Measurements from ENCODE around the gene CLPTM1L. TPM values are rescaled to one million over a fixed set of nuclear protein-coding genes. Genes with fewer than 3 reads are reported as not detected.

The CLPTM1L gene
- total RNA-seq, 4 donors from 2014 or later, result 96.9 to 139 (median 126) TPM

DNA sequence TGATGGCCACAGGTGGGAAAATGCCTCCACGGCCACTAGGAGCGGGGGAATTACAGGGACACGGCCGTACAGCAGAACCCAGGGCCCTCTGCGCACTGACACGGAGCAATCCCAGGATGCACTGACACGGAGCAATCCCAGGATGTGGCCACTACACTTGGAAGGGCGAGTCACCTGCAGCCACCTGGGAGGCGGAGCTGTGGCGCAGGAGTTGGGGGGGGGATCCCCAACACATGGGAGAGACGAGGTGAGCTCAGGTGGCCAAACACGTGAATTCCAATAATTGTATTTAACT is 6.8 kb downstream of the CLPTM1L start:
- Histone ChIP-seq H3K4me3 (no peak overlapping the region), H3K4me1 (peaks cover 0 to 11% (median 6%) of the 10 kb centered on the region in 4 donors), H3K27ac (replicated peaks in 1 of 4) (no peak overlapping the region), H3K9me3 (no peaks in the 10 kb centered on the region), H3K36me3 (peaks cover 81 to 100% (median 95%) of the 10 kb centered on the region in 4 donors), H3K27me3 (no peaks in the 10 kb centered on the region)
- no peak for TF ChIP-seq POLR2A (IDR thresholded peaks at IDR 0.05; ENCODE audit: low read depth)
- TF ChIP-seq EP300 (IDR thresholded peaks at IDR 0.05), result no peak
- no peak for TF ChIP-seq POLR2AphosphoS5 (IDR thresholded peaks at IDR 0.05)
- TF ChIP-seq CTCF (IDR thresholded peaks at IDR 0.05), result no peak
- DNase-seq (ENCODE audit: extremely low spot score), result no peak
- intact Hi-C loops (cut with DNase I), result no loop called here
- 86% methylated on average over 12 of the region's 12 CpGs for WGBS

DNA sequence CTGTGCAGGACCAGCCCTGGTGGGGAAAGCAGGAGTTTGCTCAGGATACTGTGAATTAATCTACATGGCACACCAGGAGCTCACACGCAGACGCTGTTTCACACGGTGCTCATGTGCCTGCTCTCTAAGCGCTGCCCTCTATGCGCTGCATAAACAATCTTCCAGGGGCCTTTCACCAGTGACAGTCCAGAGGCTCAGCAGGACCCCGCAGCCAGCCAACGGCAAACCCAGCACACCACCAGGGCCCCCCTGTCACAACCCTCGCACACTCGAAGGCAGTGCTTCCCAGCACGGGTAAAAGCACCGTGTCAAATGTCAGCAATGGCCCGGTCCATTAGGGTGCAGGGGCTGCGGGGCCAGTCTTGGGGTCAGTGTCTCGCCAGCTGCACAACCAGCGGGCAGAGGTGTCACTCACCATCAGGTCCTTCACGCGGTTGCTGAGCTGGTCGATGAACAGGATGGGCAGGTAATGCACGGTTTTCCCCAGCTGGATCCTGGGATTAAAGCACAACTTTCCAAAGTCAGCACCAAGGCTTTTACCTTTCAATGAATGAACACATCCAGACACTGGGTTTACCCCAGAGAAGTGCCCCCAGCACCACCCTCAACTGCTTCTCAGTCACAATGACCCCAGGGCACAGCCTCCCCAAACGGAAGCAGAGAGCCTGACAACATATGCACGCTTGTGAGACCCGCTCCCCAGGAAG is 7.3 kb downstream of the CLPTM1L start:
- H3K9me3 ChIP-seq, result no peaks in the 10 kb centered on the region
- peaks cover 77 to 100% (median 96%) of the 10 kb centered on the region in 4 donors for H3K36me3 ChIP-seq
- peaks cover 0 to 6% (median 2%) of the 10 kb centered on the region in 4 donors for H3K4me1 ChIP-seq
- DNase-seq (ENCODE audit: extremely low spot score), result no peak
- TF ChIP-seq POLR2AphosphoS5 (IDR thresholded peaks at IDR 0.05) (no peak), POLR2A (IDR thresholded peaks at IDR 0.05; ENCODE audit: low read depth) (no peak), EP300 (IDR thresholded peaks at IDR 0.05) (no peak), CTCF (IDR thresholded peaks at IDR 0.05) (no peak)
- WGBS, result 84% methylated on average over 21 of the region's 22 CpGs
- no peak overlapping the region for H3K4me3 ChIP-seq
- intact Hi-C loops (cut with DNase I), result no loop called here
- no peaks in the 10 kb centered on the region for H3K27me3 ChIP-seq
- H3K27ac ChIP-seq (replicated peaks in 1 of 4), result no peak overlapping the region

GRCh38 chr5:1336749-1337488 is 8.0 kb downstream of the CLPTM1L start:
- TF ChIP-seq POLR2A (IDR thresholded peaks at IDR 0.05; ENCODE audit: low read depth), result no peak
- TF ChIP-seq POLR2AphosphoS5 (IDR thresholded peaks at IDR 0.05), result no peak
- no peak for TF ChIP-seq CTCF (IDR thresholded peaks at IDR 0.05)
- TF ChIP-seq EP300 (IDR thresholded peaks at IDR 0.05), result no peak
- H3K27me3 ChIP-seq, result no peaks in the 10 kb centered on the region
- intact Hi-C loops (cut with DNase I), result no loop called here
- no peaks in the 10 kb centered on the region for H3K9me3 ChIP-seq
- no peak overlapping the region for H3K4me3 ChIP-seq
- DNase-seq (ENCODE audit: extremely low spot score), result no peak
- 87% methylated on average over 13 of the region's 22 CpGs for WGBS
- H3K4me1 ChIP-seq, result peaks cover 0 to under 1% (median 0%) of the 10 kb centered on the region in 4 donors
- no peak overlapping the region for H3K27ac ChIP-seq (replicated peaks in 1 of 4)
- H3K36me3 ChIP-seq, result peaks cover 75 to 100% (median 95%) of the 10 kb centered on the region in 4 donors

DNA sequence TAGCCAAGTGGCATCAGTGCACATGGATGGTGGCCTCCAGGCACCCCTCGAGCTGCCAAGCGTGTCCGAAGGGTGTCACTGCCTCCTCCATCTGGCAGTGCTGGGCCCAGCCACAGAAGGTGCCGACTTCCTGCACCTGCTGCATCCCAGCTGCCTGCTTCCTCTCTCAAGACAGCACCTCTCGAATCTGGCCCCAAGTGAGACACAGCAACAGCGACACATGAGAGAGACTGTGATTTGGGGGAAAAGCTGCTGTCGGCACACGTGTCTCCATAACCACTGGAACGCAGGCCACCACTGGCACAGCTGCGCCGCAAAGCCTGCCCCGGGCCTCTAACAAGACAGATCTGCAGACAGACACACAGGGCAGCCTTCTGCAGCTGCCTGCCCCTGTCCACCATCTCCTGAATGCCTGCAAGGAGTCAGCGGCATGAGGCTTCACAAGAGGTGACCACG is 8.8 kb downstream of the CLPTM1L start:
- H3K27ac ChIP-seq (replicated peaks in 1 of 4), result no peak overlapping the region
- no peaks in the 10 kb centered on the region for H3K27me3 ChIP-seq
- DNase-seq (ENCODE audit: extremely low spot score), result no peak
- WGBS, result 95% methylated on average over 12 of the region's 14 CpGs
- no peaks in the 10 kb centered on the region for H3K4me1 ChIP-seq
- TF ChIP-seq POLR2A (IDR thresholded peaks at IDR 0.05; ENCODE audit: low read depth), result no peak
- TF ChIP-seq POLR2AphosphoS5 (IDR thresholded peaks at IDR 0.05), result no peak
- no peak for TF ChIP-seq CTCF (IDR thresholded peaks at IDR 0.05)
- no peak for TF ChIP-seq EP300 (IDR thresholded peaks at IDR 0.05)
- no peak overlapping the region for H3K4me3 ChIP-seq
- peaks cover 75 to 100% (median 95%) of the 10 kb centered on the region in 4 donors for H3K36me3 ChIP-seq
- H3K9me3 ChIP-seq, result no peaks in the 10 kb centered on the region
- intact Hi-C loops (cut with DNase I), result no loop called here
